SK-N-SH (cell line): ENCODE data around the gene PLSCR3. TPM values are rescaled to one million over a fixed set of nuclear protein-coding genes. Genes with fewer than 3 reads are reported as not detected.

ENCODE experiments used
- CTCF ChIA-PET: fragments of 300-600, 350-600 bp; formaldehyde crosslinking; extraction: SDS; loops from one replicate; lab custom pipeline; 2021; lab: Yijun Ruan, JAX
- POLR2A ChIA-PET: fragments of 350-600 bp; sonication (Branson Sonifier 250); formaldehyde crosslinking; extraction: SDS; loops from one replicate; lab custom pipeline; 2020; ENCODE audit warnings: antibody characterized with exemption, inconsistent platforms; lab: Yijun Ruan, JAX
- DNase-seq: peaks from one replicate; pipeline ENCODE4 v3.0.0; 2012
- H2AFZ ChIP-seq: fragments of 200-600 bp; sonication (generic); 2 replicates; pipeline ENCODE4 v1.8.1; 2016; ENCODE audit warnings: antibody characterized with exemption, mild to moderate bottlenecking, low read depth
- H3F3A ChIP-seq: fragments of 200-600 bp; sonication (generic); replicated peaks from 2 replicates; pipeline ENCODE3; 2016; ENCODE audit warnings: antibody characterized with exemption, mild to moderate bottlenecking; ENCODE audit not compliant: insufficient read depth
- H3K27ac ChIP-seq, 2 experiments: fragments of 200-500 bp in 1 of 2; fragments of 200-600 bp in 1 of 2; sonication (Bioruptor generic) in 1 of 2; sonication (generic), shearing (Covaris generic) in 1 of 2; 2 replicates each; pipeline versions ENCODE4 v1.5.1 to v1.6.1; 2014 to 2016; ENCODE audit warnings: low read depth in 2 of 2, inconsistent platforms in 1 of 2, low read length in 1 of 2, mild to moderate bottlenecking in 1 of 2, mixed read lengths in 1 of 2
- H3K27me3 ChIP-seq: fragments of 200-600 bp; sonication (generic), shearing (Covaris generic); 2 replicates; pipeline ENCODE4 v1.6.1; 2016; ENCODE audit warnings: mixed run types; ENCODE audit not compliant: insufficient read depth
- H3K36me3 ChIP-seq, 2 experiments: fragments of 200-500 bp in 1 of 2; fragments of 200-600 bp in 1 of 2; sonication (Bioruptor generic) in 1 of 2; sonication (generic) in 1 of 2; replicated peaks in 1 of 2; 2 replicates each; pipeline versions ENCODE3 to v1.5.1; 2014 to 2016; ENCODE audit warnings: low read length in 1 of 2, mild to moderate bottlenecking in 1 of 2; ENCODE audit not compliant: insufficient read depth in 2 of 2, control insufficient read depth in 1 of 2
- H3K4me1 ChIP-seq, 2 experiments: fragments of 200-500 bp in 1 of 2; fragments of 200-600 bp in 1 of 2; sonication (Bioruptor generic) in 1 of 2; sonication (generic), shearing (Covaris generic) in 1 of 2; 2 replicates each; pipeline versions ENCODE4 v1.5.1 to v1.6.1; 2014 to 2016; ENCODE audit warnings: low read depth in 1 of 2, low read length in 1 of 2, mixed run types in 1 of 2; ENCODE audit not compliant: insufficient read depth in 2 of 2, control insufficient read depth in 1 of 2
- H3K4me2 ChIP-seq: fragments of 200-600 bp; sonication (generic), shearing (Covaris generic); 2 replicates; pipeline ENCODE4 v1.6.1; 2017; ENCODE audit warnings: mixed run types
- H3K4me3 ChIP-seq, 2 experiments: fragments of 200-500 bp in 1 of 2; fragments of 200-600 bp in 1 of 2; sonication (Bioruptor generic) in 1 of 2; sonication (generic), shearing (Covaris generic) in 1 of 2; 2 replicates each; pipeline versions ENCODE4 v1.5.1 to v1.8.1; 2014 to 2016; ENCODE audit warnings: low read depth in 2 of 2, inconsistent platforms in 1 of 2, low read length in 1 of 2, mild to moderate bottlenecking in 1 of 2, mixed read lengths in 1 of 2, moderate library complexity in 1 of 2
- H3K79me2 ChIP-seq: fragments of 200-600 bp; sonication (generic); 2 replicates; pipeline ENCODE4 v1.8.1; 2017; ENCODE audit warnings: mild to moderate bottlenecking; ENCODE audit not compliant: insufficient read depth
- H3K9ac ChIP-seq: fragments of 200-600 bp; sonication (generic); 2 replicates; pipeline ENCODE4 v1.6.1; 2017; ENCODE audit warnings: mixed run types
- H3K9me2 ChIP-seq: fragments of 200-600 bp; sonication (generic); 2 replicates; pipeline ENCODE4 v1.6.1; 2017; ENCODE audit warnings: mixed run types
- H3K9me3 ChIP-seq: fragments of 200-600 bp; sonication (generic); 2 replicates; pipeline ENCODE4 v1.6.1; 2017; ENCODE audit warnings: mixed run types, mild to moderate bottlenecking, moderate library complexity
- H4K20me1 ChIP-seq: fragments of 200-600 bp; sonication (generic); 2 replicates; pipeline ENCODE4 v1.6.1; 2017; ENCODE audit warnings: mild to moderate bottlenecking, mixed run types; ENCODE audit not compliant: insufficient read depth
- GATA2 ChIP-seq: sonication (generic); formaldehyde crosslinking; IDR thresholded peaks from 2 replicates; pipeline ENCODE4 v1.5.0; 2020; ENCODE audit warnings: mild to moderate bottlenecking, missing genetic modification reagents
- PBX3 ChIP-seq: IDR thresholded peaks from 2 replicates; pipeline ENCODE4; 2012
- RCOR1 ChIP-seq: fragments of 150-350 bp; IDR thresholded peaks from 2 replicates; pipeline ENCODE4 v1.6.1; 2017; ENCODE audit warnings: antibody characterized with exemption, low read length
- RXRA ChIP-seq: IDR thresholded peaks from 2 replicates; pipeline ENCODE4 v1.4.0; 2012; ENCODE audit warnings: low read depth, mild to moderate bottlenecking, borderline replicate concordance
- SIN3A ChIP-seq: IDR thresholded peaks from 2 replicates; pipeline ENCODE4 v1.6.1; 2012; ENCODE audit warnings: low read depth, mild to moderate bottlenecking, low read length, moderate library complexity, borderline replicate concordance
- USF1 ChIP-seq: IDR thresholded peaks from 2 replicates; pipeline ENCODE4 v1.4.0; 2012; ENCODE audit warnings: low read depth, borderline replicate concordance
- WGBS: methylation state at CpG from one replicate; pipeline ENCODE4 v1.1.6; 2017; ENCODE audit warnings: low lambda C conversion rate; 5-methylcytosine and 5-hydroxymethylcytosine counted together
- polyA plus RNA-seq, 3 experiments: library from polyadenylated mRNA; depleted of rRNA; stranded (reverse); fragments of >200 nt; gene quantifications; 2 replicates each; pipeline ENCODE4 v1.2.3, GENCODE V29; 2012
- TF ChIP-seq, protein P1 (sequence below): fragments of 150-350 bp; IDR thresholded peaks from 2 replicates; pipeline ENCODE4 v1.6.1; 2017; ENCODE audit warnings: antibody characterized with exemption, low read length, low read depth, borderline replicate concordance

The PLSCR3 gene
- polyA plus RNA-seq, 1 of the 3 experiments (the other 2 are of a cell fraction) = 95.0 TPM

- peaks cover 0 to 49% of the 10 kb centered on the region in 2 experiments for H3K36me3 ChIP-seq
Measured at GRCh38 chr17:7415784-7416183, 21.5 kb upstream of the PLSCR3 start.

GRCh38 chr17:7414837-7415236 lies 20.5 kb upstream of the PLSCR3 start:
- H3K79me2 ChIP-seq = no peaks in the 10 kb centered on the region
- no peaks in the 10 kb centered on the region for H3K27me3 ChIP-seq
- no peak overlapping the region for H3K4me2 ChIP-seq
- no peak overlapping the region for H3K9ac ChIP-seq
- no peak overlapping the region for H3K27ac ChIP-seq
- WGBS = 100% methylated on average over 8 of the region's 14 CpGs
- CTCF ChIA-PET = interaction anchor here (0.9 to 1.6 kb wide), 2 partner anchors 10 to 11 kb away, joined by 3 to 4 read pairs; partner anchors contain the start of gene TMEM256
- H3K4me1 ChIP-seq = no peaks in the 10 kb centered on the region
- H3F3A ChIP-seq = no peaks in the 10 kb centered on the region
- H3K9me2 ChIP-seq = no peaks in the 10 kb centered on the region
- H3K4me3 ChIP-seq = no peak overlapping the region
- H4K20me1 ChIP-seq = no peaks in the 10 kb centered on the region
- no peaks in the 10 kb centered on the region for H3K9me3 ChIP-seq
- peaks cover under 1 to 54% of the 10 kb centered on the region in 2 experiments for H3K36me3 ChIP-seq
- H2AFZ ChIP-seq = no peak overlapping the region
- TF ChIP-seq USF1 = no peak
- no peak for TF ChIP-seq GATA2
- no peak for TF ChIP-seq RCOR1
- POLR2A ChIA-PET = no interaction called here
- no peak for DNase-seq

More at GRCh38 chr17:7415784-7416183, 21.5 kb upstream of the PLSCR3 start:
- Histone ChIP-seq H3K4me1 (no peaks in the 10 kb centered on the region; a peak in 1 of 4 replicates), H3K9me2 (no peaks in the 10 kb centered on the region), H3K9me3 (no peaks in the 10 kb centered on the region)
- 94% methylated on average over 10 of the region's 23 CpGs for WGBS
- no peak for TF ChIP-seq PBX3
- TF ChIP-seq, protein P1, sequence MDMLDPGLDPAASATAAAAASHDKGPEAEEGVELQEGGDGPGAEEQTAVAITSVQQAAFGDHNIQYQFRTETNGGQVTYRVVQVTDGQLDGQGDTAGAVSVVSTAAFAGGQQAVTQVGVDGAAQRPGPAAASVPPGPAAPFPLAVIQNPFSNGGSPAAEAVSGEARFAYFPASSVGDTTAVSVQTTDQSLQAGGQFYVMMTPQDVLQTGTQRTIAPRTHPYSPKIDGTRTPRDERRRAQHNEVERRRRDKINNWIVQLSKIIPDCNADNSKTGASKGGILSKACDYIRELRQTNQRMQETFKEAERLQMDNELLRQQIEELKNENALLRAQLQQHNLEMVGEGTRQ = no peak
- TF ChIP-seq SIN3A = no peak
- no peak for TF ChIP-seq RXRA
- no peak for TF ChIP-seq RCOR1
- TF ChIP-seq, all 33 proteins: peak for 0
- H3K27ac ChIP-seq = no peak overlapping the region
- H3K9ac ChIP-seq = no peak overlapping the region
- no peak overlapping the region for H3K4me2 ChIP-seq
- DNase-seq = no peak
- H4K20me1 ChIP-seq = no peaks in the 10 kb centered on the region
- ChIA-PET CTCF (interaction anchor here (2.0 kb wide), 1 partner anchor 9 kb away, joined by 6 read pairs; the partner anchor contains the start of gene NLGN2), POLR2A (no interaction called here)
- H3K4me3 ChIP-seq = no peak overlapping the region
- no peaks in the 10 kb centered on the region for H3K27me3 ChIP-seq
- no peaks in the 10 kb centered on the region for H3F3A ChIP-seq
- H3K79me2 ChIP-seq = no peaks in the 10 kb centered on the region
- no peak overlapping the region for H2AFZ ChIP-seq
